ENCODE results near the gene HAS3.

DNA sequence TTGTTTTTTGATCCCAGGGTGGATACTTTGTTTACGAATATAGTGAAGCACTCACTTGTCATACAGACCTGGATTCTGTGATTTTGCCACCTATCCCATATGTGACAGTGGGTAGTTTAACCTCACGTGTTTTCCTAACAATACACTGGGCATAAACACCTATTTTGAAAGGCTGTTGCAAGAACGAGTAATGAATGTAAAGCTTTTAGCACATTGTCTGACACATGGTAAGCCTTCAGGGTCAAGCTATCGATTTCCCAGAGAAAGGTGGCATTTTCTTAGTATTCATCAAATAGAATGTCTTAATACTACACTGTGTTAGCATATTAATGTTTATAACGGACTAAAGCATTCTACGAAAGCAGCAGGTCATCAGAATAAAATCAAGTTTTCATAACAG lies 25.0 kb downstream of the HAS3 start:
- TF ChIP-seq, protein P1, sequence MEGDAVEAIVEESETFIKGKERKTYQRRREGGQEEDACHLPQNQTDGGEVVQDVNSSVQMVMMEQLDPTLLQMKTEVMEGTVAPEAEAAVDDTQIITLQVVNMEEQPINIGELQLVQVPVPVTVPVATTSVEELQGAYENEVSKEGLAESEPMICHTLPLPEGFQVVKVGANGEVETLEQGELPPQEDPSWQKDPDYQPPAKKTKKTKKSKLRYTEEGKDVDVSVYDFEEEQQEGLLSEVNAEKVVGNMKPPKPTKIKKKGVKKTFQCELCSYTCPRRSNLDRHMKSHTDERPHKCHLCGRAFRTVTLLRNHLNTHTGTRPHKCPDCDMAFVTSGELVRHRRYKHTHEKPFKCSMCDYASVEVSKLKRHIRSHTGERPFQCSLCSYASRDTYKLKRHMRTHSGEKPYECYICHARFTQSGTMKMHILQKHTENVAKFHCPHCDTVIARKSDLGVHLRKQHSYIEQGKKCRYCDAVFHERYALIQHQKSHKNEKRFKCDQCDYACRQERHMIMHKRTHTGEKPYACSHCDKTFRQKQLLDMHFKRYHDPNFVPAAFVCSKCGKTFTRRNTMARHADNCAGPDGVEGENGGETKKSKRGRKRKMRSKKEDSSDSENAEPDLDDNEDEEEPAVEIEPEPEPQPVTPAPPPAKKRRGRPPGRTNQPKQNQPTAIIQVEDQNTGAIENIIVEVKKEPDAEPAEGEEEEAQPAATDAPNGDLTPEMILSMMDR (IDR thresholded peaks at IDR 0.05; ENCODE audit: insufficient read depth, low read length, poor library complexity, severe bottlenecking), result no peak
- TF ChIP-seq EZH2phosphoT487 (conservative IDR thresholded peaks at IDR 0.05; ENCODE audit: low read length), result no peak

Measured in SU-DHL-6 (cell line).